ENCODE measurements around the gene BCL2L15.

BCL2L15 gene

GRCh38 chr1:113928941-113929749 lies 41.8 kb upstream of the BCL2L15 start, which contains the start of gene HIPK1 (continued):
- TF ChIP-seq, protein P1, sequence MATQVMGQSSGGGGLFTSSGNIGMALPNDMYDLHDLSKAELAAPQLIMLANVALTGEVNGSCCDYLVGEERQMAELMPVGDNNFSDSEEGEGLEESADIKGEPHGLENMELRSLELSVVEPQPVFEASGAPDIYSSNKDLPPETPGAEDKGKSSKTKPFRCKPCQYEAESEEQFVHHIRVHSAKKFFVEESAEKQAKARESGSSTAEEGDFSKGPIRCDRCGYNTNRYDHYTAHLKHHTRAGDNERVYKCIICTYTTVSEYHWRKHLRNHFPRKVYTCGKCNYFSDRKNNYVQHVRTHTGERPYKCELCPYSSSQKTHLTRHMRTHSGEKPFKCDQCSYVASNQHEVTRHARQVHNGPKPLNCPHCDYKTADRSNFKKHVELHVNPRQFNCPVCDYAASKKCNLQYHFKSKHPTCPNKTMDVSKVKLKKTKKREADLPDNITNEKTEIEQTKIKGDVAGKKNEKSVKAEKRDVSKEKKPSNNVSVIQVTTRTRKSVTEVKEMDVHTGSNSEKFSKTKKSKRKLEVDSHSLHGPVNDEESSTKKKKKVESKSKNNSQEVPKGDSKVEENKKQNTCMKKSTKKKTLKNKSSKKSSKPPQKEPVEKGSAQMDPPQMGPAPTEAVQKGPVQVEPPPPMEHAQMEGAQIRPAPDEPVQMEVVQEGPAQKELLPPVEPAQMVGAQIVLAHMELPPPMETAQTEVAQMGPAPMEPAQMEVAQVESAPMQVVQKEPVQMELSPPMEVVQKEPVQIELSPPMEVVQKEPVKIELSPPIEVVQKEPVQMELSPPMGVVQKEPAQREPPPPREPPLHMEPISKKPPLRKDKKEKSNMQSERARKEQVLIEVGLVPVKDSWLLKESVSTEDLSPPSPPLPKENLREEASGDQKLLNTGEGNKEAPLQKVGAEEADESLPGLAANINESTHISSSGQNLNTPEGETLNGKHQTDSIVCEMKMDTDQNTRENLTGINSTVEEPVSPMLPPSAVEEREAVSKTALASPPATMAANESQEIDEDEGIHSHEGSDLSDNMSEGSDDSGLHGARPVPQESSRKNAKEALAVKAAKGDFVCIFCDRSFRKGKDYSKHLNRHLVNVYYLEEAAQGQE (tag by site-specific recombination; IDR thresholded peaks at IDR 0.05) = peak; percentile 53; the same call in 1 of the 2 replicates
- TF ChIP-seq GFI1B (tag by site-specific recombination; IDR thresholded peaks at IDR 0.05) (peak; percentile 75), ZNF121 (tag by site-specific recombination; IDR thresholded peaks at IDR 0.05) (no peak), ZNF416 (tag by site-specific recombination; IDR thresholded peaks at IDR 0.05) (no peak), ZNF223 (tag by site-specific recombination; IDR thresholded peaks at IDR 0.05) (no peak), KLF1 (tag by site-specific recombination; IDR thresholded peaks at IDR 0.05) (peak; percentile 71), OVOL3 (tag by site-specific recombination; IDR thresholded peaks at IDR 0.05) (0 out of 2 replicates have a peak, but pooled peaks have one; percentile 30), ZNF558 (tag by site-specific recombination; IDR thresholded peaks at IDR 0.05) (no peak), GLI4 (tag by site-specific recombination; IDR thresholded peaks at IDR 0.05) (peak; percentile 61; the same call in 1 of the 2 replicates), ZNF10 (tag by site-specific recombination; IDR thresholded peaks at IDR 0.05) (peak; percentile 81), ZNF645 (tag by site-specific recombination; IDR thresholded peaks at IDR 0.05) (no peak), ZIC2 (tag by site-specific recombination; IDR thresholded peaks at IDR 0.05) (peak; percentile 73), ZNF2 (tag by site-specific recombination; IDR thresholded peaks at IDR 0.05) (peak; percentile 97), ZNF701 (tag by site-specific recombination; IDR thresholded peaks at IDR 0.05) (no peak), ZNF280C (tag by site-specific recombination; IDR thresholded peaks at IDR 0.05) (no peak), ZNF366 (tag by site-specific recombination; conservative IDR thresholded peaks at IDR 0.05) (no peak; the same call in 1 of the 2 replicates), ZNF580 (tag by site-specific recombination; IDR thresholded peaks at IDR 0.05) (peak; percentile 89), ZNF473 (tag by site-specific recombination; IDR thresholded peaks at IDR 0.05) (no peak), TRIM28 (IDR thresholded peaks at IDR 0.05; ENCODE audit: borderline replicate concordance, low read length) (peak; percentile 96), ZNF626 (tag by site-specific recombination; IDR thresholded peaks at IDR 0.05) (no peak), ZNF830 (tag by site-specific recombination; IDR thresholded peaks at IDR 0.05; ENCODE audit: low read depth) (no peak), SP7 (tag by site-specific recombination; IDR thresholded peaks at IDR 0.05) (peak; percentile 90), ZFP69B (tag by site-specific recombination; IDR thresholded peaks at IDR 0.05) (peak; percentile 71; the same call in 1 of the 2 replicates), ZNF768 (tag by site-specific recombination; IDR thresholded peaks at IDR 0.05) (no peak), RBAK (tag by site-specific recombination; IDR thresholded peaks at IDR 0.05) (no peak), ZNF792 (tag by site-specific recombination; IDR thresholded peaks at IDR 0.05) (no peak), ZBTB44 (tag by site-specific recombination; IDR thresholded peaks at IDR 0.05) (peak; percentile 85), GLI2 (tag by site-specific recombination; IDR thresholded peaks at IDR 0.05; ENCODE audit: borderline replicate concordance, low read depth) (no peak; the same call in 1 of the 2 replicates), ZNF561 (tag by site-specific recombination; IDR thresholded peaks at IDR 0.05; ENCODE audit: borderline replicate concordance) (peak; percentile 67), ZBTB21 (tag by site-specific recombination; IDR thresholded peaks at IDR 0.05) (peak; percentile 97)
- TF ChIP-seq, protein P2, sequence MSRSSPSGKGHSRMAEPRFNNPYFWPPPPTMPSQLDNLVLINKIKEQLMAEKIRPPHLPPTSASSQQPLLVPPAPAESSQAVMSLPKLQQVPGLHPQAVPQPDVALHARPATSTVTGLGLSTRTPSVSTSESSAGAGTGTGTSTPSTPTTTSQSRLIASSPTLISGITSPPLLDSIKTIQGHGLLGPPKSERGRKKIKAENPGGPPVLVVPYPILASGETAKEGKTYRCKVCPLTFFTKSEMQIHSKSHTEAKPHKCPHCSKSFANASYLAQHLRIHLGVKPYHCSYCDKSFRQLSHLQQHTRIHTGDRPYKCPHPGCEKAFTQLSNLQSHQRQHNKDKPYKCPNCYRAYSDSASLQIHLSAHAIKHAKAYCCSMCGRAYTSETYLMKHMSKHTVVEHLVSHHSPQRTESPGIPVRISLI (tag by site-specific recombination; IDR thresholded peaks at IDR 0.05) = no peak
